ENCODE results near the gene CELSR3.
A peak's percentile ranks its signal among the peaks of the same experiment; 100 is the strongest.

Gene CELSR3

DNA sequence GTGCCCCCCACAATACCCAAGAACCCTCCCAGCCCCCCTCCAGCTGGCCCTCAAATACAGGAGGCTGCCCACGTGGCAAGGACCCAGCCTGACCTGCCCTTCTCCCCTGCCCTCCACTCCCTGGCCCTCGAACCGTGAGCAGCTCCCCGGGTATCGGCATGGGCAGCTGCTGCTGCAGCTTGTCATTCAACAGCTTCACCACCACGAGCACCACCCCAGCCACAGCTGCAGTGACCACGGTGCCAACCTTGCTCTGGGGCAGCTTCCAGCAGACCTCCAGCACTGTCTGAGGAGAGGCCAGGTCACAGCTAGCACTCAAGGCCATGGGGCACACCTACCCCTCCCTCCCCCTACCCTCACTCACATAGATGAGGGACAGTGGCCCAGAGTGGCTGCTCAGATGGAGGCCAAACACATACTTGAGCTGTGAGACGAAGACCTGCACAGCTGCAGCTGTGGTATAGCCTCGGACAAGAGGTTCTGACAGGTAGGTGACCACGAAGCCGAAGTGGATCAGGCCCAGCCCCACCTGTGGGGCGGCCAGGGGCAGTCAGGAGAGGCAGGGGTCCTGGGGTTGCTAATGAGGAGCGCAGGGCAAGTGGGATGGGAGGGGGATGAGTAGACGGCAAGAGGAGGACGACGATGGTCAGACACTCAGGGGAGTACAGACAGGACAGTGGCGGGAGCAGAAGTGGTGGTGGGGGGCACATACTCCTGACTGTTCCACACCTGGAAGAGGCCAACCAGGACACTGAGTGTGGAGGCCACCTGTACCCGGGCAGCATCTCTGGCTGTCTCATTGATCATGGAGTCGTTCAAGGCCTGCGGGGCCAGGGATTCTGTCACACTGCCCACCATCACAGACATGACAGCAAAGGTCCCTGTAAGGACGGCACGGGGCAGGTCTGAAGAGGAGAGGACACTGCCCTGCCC lies 30.9 kb downstream of the CELSR3 start:
- DNase-seq, result no peak

DNA sequence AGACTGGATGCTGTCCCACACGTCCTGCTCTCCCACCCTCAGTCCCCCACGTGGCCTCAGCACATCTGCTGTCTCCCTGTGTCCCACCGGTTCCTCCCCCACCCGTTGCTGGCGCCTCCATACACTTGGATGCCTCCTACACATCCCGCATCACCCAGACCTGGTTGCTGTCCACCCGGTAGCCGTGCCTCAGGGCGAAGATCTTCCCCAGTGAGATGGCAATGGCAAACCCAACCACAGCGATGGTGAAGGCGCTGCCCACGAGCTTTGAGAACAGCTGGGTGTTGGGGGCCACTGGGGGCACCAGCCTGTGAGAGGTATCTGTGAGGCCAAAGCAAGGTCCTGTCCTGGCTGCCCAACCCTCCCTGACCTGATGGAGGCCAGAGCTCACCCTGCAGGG lies 31.9 kb downstream of the CELSR3 start:
- no peak for DNase-seq

DNA sequence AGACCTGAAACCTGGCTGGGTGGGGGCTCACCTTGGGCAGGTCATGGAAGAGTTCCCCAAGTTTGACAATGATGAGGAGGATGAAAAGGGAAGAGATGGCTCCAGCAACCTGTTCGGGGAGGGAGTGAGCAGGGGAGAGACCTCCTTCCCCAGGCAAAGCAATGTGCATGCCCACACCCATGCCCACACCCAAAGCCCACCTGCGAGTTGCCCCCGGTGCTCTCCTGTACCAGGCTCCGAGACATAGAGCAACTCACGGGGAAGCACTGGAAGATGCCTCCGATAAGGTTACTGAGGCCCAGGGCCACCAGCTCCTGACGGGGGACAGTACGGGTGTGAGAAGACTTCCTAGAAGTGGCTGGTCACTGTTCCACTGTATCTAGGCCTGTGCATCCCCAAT lies 32.3 kb downstream of the CELSR3 start:
- DNase-seq, result no peak

DNA sequence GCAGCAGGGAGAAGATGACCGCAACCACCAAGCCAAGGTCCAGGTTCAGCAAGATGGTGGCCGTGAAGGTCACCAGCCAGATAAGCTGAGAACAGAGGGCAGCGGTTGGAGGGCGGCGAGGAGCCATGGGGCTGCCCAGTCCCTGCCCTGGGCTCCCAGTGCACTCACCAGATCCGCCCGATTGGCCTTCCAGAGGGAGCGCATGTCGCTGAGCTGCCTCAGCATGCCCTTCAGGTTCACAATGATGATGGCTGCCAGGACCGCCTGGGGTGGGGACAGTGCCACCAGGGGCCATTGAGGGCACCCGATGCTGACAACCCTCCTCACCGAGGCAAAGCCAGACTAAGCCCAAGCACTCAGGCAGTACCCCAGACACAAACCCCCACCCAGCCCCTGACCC lies 32.8 kb downstream of the CELSR3 start:
- no peak for DNase-seq

DNA sequence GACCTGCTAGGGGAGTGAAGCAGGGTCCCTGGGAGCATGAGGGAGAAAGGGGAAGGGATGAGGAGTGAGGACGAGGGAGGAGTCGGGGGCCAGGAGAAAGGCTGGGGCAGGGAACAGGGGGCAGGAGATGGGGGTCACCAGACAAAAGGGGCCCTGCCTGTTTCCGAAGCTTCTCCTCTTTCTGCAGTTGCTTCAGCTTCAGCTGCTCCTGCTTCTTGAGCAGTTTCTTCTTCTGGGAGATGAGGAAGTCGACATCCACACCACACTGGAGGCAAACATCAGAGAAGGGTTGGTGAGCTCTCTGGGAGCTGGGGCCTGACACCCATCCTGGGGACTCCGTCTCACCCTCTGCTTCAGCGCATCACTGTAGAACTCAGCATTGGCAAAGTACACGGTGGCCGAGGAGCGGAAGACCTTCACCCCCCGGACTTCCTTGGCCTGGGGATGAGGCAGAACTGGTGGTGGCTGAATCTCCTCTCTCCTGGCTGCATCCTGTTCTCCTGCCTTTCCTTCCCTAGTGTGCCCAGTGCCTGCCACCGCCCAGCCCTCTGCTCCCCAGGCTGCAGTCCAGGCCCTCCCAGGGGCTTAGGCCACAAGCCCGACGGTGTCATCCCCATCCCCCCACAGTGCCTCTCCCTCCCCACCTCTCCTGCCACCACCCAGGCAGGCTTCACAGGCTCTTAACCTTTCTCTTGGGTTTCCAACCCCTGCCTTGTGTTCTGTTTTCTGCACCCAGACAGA lies 34.2 kb downstream of the CELSR3 start:
- DNase-seq, result no peak

DNA sequence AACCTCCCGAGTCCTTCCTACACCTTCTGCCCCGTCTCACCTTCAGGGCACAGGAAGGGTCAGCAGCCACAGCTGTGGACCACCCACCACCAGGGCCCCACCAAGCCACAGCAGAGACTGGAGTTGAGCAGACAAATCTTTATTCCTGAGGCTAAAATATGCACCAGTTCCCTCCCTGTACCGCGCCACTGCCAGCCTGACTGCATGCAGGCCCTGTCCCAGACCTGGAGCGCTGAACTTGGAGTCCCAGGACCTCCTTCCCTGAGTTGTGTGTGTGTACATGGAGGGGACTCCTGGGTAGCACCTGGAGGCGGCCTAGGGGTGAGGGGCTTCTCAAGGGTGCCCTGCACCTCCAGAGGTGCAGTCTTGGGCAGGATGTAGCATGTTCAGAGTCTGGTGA lies 37.1 kb downstream of the CELSR3 start:
- no peak for DNase-seq

DNA sequence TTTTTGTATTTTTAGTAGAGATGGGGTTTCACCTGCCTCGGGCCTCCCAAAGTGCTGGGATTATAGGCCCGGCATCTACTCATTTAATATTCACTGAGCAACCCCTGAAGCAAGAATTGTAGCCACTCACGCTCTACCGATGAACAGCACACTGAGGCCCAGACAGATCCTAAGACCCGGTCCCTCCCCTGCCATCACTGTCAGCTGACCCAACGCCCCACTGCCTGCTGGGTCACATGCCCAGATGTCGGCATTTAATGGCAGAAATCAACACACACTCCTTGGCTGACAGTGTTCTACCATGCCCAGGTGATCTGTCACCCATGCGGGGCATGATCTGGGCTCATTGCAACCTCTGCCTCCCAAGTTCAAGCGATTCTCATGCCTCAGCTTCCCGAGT lies 37.9 kb downstream of the CELSR3 start:
- DNase-seq, result no peak

DNA sequence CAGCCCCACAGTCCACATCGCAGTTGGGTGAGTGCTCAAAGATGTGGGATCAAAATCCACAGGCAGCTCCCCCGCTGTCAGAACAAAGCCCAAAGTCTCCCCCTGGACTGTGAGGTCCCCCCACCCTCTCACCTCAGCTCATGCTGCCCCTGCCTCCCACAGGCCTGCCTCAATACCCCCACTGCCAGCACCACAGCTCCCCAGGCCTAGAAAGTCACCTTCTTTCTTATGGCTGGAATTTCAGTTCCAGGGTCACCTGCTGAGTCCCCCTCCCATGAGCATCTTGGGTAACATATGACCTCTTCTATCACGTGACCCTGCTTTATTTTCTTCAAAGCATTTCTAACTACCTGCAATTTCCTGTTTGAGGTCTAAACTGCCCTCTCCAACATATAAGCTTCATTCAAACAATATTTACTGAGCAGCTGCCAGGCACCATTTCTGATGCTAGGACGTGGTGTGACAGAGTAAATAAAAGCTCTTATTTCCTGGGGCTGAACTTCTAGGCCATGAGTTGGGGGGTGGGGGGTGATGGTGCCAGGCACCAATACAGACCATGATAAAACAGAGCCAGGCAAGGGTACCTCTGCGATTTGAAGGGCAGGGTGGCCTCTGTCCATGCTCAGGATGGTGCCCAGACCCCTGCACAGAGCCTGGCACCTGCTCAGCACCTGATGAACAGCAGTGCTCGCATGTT lies 38.7 kb downstream of the CELSR3 start:
- no peak for DNase-seq

DNA sequence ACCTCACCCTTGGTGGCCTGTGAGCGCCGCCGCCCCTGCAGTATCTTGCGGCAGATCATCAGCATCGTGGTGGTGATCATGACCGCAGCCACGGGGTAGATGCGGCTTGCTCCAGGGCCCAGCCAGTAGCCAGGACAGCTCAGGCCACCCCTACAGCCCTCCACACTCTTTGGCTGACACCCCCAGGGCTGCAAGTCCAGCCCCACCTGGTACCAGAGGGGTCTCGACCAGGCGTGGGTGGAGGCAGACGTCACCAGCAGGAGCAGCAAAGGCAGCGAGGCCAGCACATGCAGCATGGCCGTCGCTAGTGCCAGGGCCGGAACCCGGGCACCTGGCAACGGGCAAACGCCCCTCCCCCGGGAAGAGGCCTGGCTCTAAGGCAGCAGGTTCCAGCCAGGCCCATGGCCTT lies 41.2 kb downstream of the CELSR3 start, which contains the start of gene TMEM89:
TSS of gene TMEM89 (minus strand) at position 309 of the 409 bp plus-strand sequence. CDS start at position 296, 13 bp downstream.
- no peak for DNase-seq

DNA sequence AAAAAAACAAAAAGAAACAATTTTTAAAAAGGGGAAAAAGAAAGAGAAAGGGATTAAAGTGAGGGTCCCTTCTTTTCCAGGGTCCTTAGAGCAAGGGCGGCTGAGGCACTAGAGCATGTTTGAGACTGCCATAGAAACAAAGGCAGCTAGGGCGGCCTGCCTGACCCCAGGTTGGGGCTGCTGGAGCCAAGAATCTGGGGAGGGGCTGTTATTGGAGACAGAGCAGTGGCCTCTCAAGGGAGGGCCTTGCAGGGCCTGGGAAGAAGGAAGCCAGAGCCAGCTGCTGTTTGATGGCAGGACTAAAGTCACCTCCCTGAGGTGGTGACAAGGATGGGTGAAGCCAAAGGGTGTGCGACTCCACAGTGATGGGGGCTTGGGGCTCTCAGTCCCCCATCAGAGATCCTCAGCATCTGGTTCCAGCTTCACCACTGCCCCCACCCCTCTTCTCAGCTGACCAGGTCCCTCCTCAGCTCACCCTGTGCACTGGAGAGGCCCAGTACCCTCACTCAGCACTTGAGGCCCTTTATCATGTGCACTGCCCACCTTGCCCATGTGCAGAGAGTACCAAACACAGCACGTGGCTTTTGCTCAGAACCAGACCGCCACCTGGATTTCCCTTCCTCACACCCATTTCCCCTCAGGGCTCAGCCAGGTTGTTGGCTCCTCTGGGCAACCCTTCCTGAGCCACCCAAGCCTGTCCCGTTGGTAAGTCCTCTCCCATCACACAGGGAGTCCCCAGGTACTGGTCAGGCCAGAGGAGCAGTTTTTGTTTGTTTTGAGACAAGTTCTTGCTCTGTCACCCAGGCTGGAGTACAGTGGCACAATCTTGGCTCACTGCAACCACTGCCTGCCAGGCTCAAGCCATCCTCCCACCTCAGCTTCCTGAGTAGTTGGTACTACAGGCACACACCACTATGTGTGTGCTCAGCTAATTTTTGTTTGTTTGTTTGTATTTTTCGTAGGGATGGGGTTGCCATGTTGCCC lies 42.9 kb downstream of the CELSR3 start:
- no peak for DNase-seq

DNA sequence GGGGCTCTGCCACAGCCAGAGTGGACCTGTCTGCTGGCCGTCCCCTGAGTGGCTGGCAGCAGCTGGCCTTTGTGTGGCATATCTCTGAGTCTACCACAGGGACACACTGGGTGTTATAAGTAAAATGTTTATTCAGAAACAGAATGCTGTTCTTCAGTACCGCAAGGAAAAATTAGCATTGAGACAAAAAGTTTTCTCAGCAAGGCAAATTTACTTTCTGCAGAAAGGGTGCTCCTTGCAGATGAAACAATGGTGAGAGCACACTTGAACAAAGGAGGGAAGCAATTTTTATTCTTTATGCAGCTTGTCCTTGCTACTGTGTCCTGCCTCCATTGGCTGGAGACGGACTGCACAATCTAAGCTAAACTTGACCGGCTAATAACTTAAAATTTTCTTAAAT lies 45.1 kb downstream of the CELSR3 start:
- DNase-seq, result no peak

DNA sequence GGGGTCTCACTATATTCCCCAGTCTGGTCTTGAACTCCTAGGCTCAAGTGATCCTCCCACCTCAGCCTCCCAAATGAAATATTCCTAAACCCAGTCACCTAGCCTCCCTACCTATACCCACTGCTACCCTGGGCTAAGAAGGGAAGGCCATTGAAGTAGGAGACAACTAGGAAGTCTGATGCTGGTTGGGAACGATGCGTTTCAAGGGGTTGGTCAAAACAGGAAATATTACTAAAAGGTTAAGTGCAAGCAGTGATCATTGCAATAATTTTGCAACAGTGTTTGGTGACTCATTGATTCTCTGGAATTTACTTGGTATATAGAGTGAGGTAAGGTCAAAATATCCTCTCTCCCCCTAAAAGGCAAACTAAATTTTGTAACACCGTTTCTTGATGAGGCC lies 48.6 kb downstream of the CELSR3 start:
- DNase-seq, result no peak

DNA sequence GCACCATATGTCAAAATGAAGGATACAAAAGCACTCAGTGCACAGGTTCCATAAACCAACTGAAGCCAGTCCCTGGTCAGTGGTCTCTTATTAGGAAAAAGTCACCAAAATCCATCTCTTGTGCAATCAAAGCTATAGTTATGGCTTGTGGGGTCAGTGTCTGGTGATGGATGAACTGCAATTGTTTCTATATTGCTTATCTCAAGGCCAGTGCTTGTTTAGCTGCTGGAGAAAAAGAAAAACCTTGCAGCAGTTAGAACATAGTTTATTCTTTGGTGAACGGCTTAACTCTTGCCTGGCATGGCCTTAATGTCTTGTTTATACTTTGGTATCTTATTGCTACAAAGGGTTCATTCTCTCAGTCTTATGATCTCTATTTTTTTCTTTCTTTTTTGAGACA lies 50.4 kb downstream of the CELSR3 start:
- DNase-seq, result no peak

DNA sequence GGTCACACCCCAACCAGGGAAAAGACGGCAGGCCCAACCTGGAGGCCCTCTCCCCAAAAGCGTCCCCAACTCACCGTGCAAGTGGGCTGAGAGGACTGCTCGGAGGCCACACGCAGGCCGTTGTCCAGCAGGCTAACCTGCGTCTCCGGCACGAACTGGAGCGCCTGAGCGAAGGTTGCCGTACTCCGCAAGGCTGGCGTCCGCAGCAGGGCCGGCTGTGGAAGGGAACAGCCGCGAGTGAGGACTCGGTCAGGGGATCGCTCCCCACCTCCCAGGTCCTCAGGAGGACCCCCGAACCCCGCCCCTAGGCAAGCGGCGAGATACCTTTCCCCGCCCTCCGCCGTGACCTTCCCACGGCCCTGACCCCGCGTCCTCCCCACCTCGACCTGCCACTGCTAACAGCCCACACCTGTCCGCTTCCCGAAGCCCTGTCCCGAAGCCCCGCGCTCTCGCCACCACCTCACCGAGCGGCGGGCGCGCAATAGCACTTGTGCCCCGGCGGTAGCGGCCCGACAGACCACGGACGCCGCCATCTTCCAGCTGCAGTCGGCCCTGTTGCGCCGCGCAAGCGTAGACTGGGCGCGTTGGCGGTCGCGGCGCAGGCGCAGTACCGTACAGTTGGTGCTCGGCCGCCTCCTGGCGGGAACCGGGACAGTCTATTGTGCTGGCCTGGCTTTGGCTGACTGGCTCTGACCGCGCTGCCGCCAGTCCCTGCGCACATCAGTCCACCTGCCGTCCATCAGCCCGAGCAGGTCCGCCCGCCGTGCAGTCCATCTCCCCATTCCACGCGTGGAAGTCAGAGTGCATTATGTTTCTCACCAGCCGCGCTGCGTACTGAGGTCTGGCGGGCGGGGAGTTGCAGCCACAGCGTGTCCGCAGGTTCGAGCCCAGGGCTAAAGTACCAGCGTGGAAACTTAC lies 53.3 kb downstream of the CELSR3 start, which contains the start of gene UQCRC1:
TSS of gene UQCRC1 (minus strand) at position 559 of the 918 bp plus-strand sequence. CDS start at position 533, 26 bp downstream.
- peak; percentile 55 for DNase-seq

DNA sequence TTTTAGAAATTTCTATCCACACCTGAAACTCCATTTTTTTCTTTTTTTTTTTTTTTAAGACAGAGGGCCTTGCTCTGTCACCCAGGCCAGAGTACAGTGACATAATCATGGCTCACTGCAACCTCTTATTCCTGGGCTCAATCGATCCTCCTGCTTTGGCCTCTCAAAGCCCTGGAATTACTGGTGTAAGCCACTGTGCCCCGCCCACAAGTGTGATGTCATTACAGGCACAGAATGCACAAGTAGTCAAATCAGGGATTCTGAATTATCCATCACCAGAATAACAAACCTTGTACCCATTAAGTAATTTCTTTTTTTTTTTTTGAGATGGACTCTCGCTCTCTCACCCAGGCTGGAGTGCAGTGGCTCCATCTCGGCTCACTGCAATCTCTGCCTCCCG lies 55.2 kb downstream of the CELSR3 start:
- DNase-seq, result no peak

DNA sequence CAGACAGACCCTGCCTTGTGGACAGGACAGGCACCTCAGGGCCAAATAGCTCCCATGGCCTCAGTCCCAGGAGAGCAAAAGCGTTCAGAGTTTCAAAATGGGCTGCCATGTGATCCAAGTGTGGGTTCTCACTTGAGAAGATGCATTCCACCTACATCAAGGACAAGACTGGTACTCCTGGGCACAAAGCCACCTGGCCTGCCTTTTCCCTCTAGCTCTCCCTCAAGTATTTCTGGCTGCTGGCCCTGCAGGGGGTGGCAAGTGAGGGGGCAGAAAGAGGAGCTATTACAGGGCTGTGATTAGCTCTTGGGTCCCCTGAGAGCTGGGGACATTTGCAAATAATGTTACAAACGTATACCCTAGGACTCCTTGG lies 61.1 kb downstream of the CELSR3 start:
- DNase-seq, result no peak

DNA sequence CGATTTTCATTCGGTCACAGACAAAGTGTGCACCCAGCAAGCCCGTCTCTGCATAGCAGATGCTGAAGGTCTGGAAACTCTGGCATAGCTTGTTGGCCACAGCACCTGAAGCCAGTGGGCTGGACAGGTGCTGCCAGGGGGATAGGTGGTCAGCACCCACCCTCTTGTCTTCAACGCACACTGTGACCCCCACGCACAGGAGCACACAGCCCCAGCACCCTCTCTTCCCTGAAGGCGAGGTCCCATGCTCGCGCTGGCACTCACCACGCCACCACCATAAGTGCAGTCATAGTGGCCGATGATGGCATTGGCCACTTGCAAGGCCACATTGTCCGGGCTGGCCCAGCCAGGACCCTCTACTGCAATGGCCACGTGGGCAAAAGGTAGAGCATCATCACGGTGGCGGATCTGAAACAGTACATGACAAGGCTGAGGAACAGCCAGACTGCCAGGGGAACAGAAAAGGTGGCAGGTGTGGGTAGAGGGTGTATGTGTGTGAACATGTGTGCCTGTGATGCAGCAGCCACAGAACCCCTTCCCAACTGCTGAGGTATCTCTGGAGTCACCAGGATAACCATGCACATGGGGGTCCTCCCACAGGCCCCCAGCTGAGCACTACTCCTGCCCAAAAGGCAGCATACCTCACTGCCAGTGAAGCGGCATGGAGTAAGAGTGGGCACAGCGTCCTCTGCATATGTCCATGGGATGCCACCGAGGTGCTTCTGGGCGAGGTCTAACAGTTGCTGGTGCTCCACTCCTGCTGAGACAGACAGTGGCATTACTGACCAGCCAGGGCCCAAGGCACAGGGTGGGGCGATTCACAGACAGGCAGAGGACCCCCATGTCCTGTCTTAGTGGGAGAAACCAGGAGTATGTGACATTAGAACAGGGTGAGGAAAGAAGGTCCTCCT lies 61.7 kb downstream of the CELSR3 start:
- no peak for DNase-seq

DNA sequence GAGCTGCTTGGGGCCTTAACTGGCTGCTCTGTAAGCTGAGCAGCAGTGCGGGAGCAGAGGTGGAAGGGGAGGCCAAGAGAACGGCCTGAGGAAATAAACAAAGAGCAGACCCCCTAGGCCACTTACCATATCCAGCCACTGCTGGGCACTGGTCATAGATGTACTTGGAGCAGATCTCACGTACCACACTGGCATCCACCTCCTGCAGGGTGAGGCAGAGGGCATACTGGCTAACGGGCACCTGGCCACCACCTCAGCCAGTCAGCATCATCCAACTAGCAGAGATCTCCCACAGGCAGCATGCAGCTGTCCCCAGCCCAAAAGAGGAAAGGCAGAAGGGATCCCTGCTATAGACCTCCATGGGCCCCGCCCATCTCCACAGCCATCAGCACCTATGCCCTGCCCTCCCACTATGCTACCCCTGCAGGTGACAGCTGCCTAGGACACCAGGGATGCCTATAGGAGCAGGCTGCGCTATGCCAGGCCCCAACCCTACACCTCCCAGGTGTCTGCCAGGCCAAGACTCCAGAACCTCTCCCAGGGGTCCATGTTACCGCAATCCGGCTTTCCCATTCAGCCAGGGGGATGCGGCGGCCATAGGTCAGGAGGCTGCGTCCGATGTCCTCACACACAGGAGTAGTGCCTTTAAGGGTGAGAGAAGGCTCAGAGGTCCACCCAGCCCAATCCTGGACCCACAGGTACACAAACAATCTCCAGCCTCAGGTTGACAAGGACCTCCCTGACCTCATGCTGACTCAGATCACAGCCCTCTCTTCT lies 63.0 kb downstream of the CELSR3 start:
- DNase-seq, result no peak

DNA sequence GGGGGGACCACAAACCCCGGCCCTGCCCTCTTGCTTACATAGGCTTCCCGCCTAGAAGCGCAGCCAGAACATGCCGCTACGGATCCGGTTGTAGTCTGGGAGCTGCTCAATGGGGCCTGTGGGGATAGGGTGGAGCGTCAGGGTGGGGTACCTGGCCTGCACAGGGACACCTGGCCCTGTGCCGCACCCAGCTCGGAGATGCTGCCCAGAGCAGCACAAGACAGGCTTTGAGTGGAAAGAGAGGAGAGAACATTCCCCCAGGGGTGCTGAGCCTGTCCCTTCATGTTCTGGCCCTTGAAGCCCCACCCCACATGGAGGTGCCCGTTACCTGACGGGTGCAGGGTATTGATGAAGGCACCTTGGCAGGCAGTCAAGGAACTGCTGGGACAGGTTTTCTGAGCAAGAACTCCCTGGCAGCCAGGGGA lies 63.6 kb downstream of the CELSR3 start:
- no peak for DNase-seq
